HEK293 (cell line): Measurements from ENCODE around the gene LSM14B.

Experiments used
- CTCF ChIA-PET: fragments of 350-600 bp; formaldehyde crosslinking; extraction: SDS; loops from one replicate; lab custom pipeline; 2021; ENCODE audit warnings: antibody characterized with exemption; lab: Yijun Ruan, JAX
- POLR2A ChIA-PET: fragments of 300-600 bp; formaldehyde crosslinking; extraction: SDS; loops from one replicate; lab custom pipeline; 2020; ENCODE audit warnings: antibody characterized with exemption, inconsistent platforms; lab: Yijun Ruan, JAX
- H3K27ac ChIP-seq: fragments of 200-500 bp; sonication (Bioruptor generic); 2 replicates; pipeline ENCODE4 v1.5.1; 2014; ENCODE audit warnings: low read depth, low read length, control low read depth, inconsistent platforms; ENCODE audit errors: extremely low read depth
- H3K36me3 ChIP-seq, 2 experiments: fragments of 200-500 bp in 1 of 2; sonication (Bioruptor generic) in 1 of 2; 1 replicate in 1 of 2; 2 replicates in 1 of 2; pipeline ENCODE4 v1.5.1; 2014 to 2017; ENCODE audit warnings: inconsistent platforms in 2 of 2, low read length in 2 of 2; ENCODE audit not compliant: control insufficient read depth in 2 of 2, insufficient read depth in 1 of 2
- H3K4me1 ChIP-seq: fragments of 200-500 bp; sonication (Bioruptor generic); 2 replicates; pipeline ENCODE4 v1.5.1; 2014; ENCODE audit warnings: mild to moderate bottlenecking, low read length, inconsistent platforms; ENCODE audit not compliant: control insufficient read depth, insufficient read depth
- H3K4me3 ChIP-seq: 2 replicates; pipeline ENCODE4 v1.5.1; 2011; ENCODE audit warnings: low read depth, mild to moderate bottlenecking, control low read depth, low read length, moderate library complexity
- H3K9me3 ChIP-seq: fragments of 200-500 bp; sonication (Bioruptor generic); 2 replicates; pipeline ENCODE4 v1.5.1; 2014; ENCODE audit warnings: low read depth, low read length, inconsistent platforms; ENCODE audit not compliant: control insufficient read depth, insufficient read depth
- EGR2 ChIP-seq: fragments of 450-650 bp; formaldehyde crosslinking; IDR thresholded peaks from 2 replicates; pipeline ENCODE4 v1.5.1; 2016; ENCODE audit warnings: low read depth, missing biosample characterization, missing genetic modification characterization
- GLI4 ChIP-seq: fragments of 450-650 bp; formaldehyde crosslinking; IDR thresholded peaks from 2 replicates; pipeline ENCODE4 v1.5.1; 2016; ENCODE audit warnings: missing biosample characterization, missing genetic modification characterization
- GLIS2 ChIP-seq: fragments of 450-650 bp; formaldehyde crosslinking; IDR thresholded peaks from 2 replicates; pipeline ENCODE4 v1.5.1; 2016; ENCODE audit warnings: missing biosample characterization, missing genetic modification characterization
- MYNN ChIP-seq: fragments of 450-650 bp; formaldehyde crosslinking; IDR thresholded peaks from 2 replicates; pipeline ENCODE4 v1.5.1; 2016; ENCODE audit warnings: missing biosample characterization, missing genetic modification characterization, borderline replicate concordance
- REPIN1 ChIP-seq: fragments of 450-650 bp; formaldehyde crosslinking; IDR thresholded peaks from 2 replicates; pipeline ENCODE4 v1.5.1; 2017; ENCODE audit warnings: missing biosample characterization, missing genetic modification characterization, low read depth
- ZFHX2 ChIP-seq: fragments of 450-650 bp; formaldehyde crosslinking; conservative IDR thresholded peaks from 2 replicates; pipeline ENCODE4 v1.5.1; 2016; ENCODE audit warnings: missing biosample characterization, missing genetic modification characterization
- ZNF121 ChIP-seq: fragments of 450-650 bp; formaldehyde crosslinking; IDR thresholded peaks from 2 replicates; pipeline ENCODE4 v1.5.1; 2016; ENCODE audit warnings: missing biosample characterization, missing genetic modification characterization
- ZNF175 ChIP-seq: fragments of 450-650 bp; formaldehyde crosslinking; IDR thresholded peaks from 2 replicates; pipeline ENCODE4 v1.5.1; 2016; ENCODE audit warnings: missing biosample characterization, missing genetic modification characterization
- ZNF2 ChIP-seq: fragments of 450-650 bp; formaldehyde crosslinking; IDR thresholded peaks from 2 replicates; pipeline ENCODE4 v1.5.1; 2016; ENCODE audit warnings: missing biosample characterization, missing genetic modification characterization
- ZNF23 ChIP-seq: fragments of 450-650 bp; formaldehyde crosslinking; IDR thresholded peaks from 2 replicates; pipeline ENCODE4 v1.5.1; 2016; ENCODE audit warnings: missing biosample characterization, missing genetic modification characterization, borderline replicate concordance
- ZNF248 ChIP-seq: fragments of 450-650 bp; formaldehyde crosslinking; IDR thresholded peaks from 2 replicates; pipeline ENCODE4 v1.5.1; 2017; ENCODE audit warnings: missing biosample characterization, missing genetic modification characterization
- ZNF416 ChIP-seq: fragments of 450-650 bp; formaldehyde crosslinking; IDR thresholded peaks from 2 replicates; pipeline ENCODE4 v1.5.1; 2016; ENCODE audit warnings: missing biosample characterization, missing genetic modification characterization
- ZNF514 ChIP-seq: fragments of 450-650 bp; formaldehyde crosslinking; IDR thresholded peaks from 2 replicates; pipeline ENCODE4 v1.5.1; 2016; ENCODE audit warnings: missing biosample characterization, missing genetic modification characterization
- ZNF555 ChIP-seq: fragments of 450-650 bp; formaldehyde crosslinking; conservative IDR thresholded peaks from 2 replicates; pipeline ENCODE4 v1.5.1; 2017; ENCODE audit warnings: missing biosample characterization, mild to moderate bottlenecking, missing genetic modification characterization, inconsistent platforms
- ZNF600 ChIP-seq: fragments of 450-650 bp; formaldehyde crosslinking; IDR thresholded peaks from 2 replicates; pipeline ENCODE4 v1.5.1; 2016; ENCODE audit warnings: missing biosample characterization, missing genetic modification characterization
- ZNF76 ChIP-seq: fragments of 450-650 bp; formaldehyde crosslinking; IDR thresholded peaks from 2 replicates; pipeline ENCODE4; 2016; ENCODE audit warnings: low read depth, missing biosample characterization, missing genetic modification characterization, borderline replicate concordance
- ZNF792 ChIP-seq: fragments of 450-650 bp; formaldehyde crosslinking; IDR thresholded peaks from 2 replicates; pipeline ENCODE4 v1.5.1; 2016; ENCODE audit warnings: missing biosample characterization, missing genetic modification characterization
- ZNF830 ChIP-seq: fragments of 450-650 bp; IDR thresholded peaks from 2 replicates; pipeline ENCODE4 v1.5.0; 2018; ENCODE audit warnings: missing biosample characterization, missing genetic modification characterization, low read depth, mild to moderate bottlenecking, moderate library complexity
- ZNF843 ChIP-seq: fragments of 450-650 bp; formaldehyde crosslinking; IDR thresholded peaks from 2 replicates; pipeline ENCODE4 v1.5.1; 2016; ENCODE audit warnings: missing biosample characterization, missing genetic modification characterization
- TF ChIP-seq, protein P1 (sequence below): fragments of 450-650 bp; formaldehyde crosslinking; IDR thresholded peaks from 2 replicates; pipeline ENCODE4 v1.5.1; 2017; ENCODE audit warnings: missing biosample characterization, missing genetic modification characterization
- TF ChIP-seq, protein P2 (sequence below): fragments of 450-650 bp; formaldehyde crosslinking; optimal IDR thresholded peaks from 2 replicates; pipeline ENCODE3; 2016; ENCODE audit warnings: missing biosample characterization, mild to moderate bottlenecking, missing genetic modification characterization
- TF ChIP-seq, protein P3 (sequence below): fragments of 450-650 bp; formaldehyde crosslinking; IDR thresholded peaks from 2 replicates; pipeline ENCODE4 v1.5.1; 2016; ENCODE audit warnings: missing biosample characterization, missing genetic modification characterization, borderline replicate concordance
- TF ChIP-seq, protein P4 (sequence below): fragments of 450-650 bp; formaldehyde crosslinking; IDR thresholded peaks from 2 replicates; pipeline ENCODE4 v1.5.1; 2016; ENCODE audit warnings: missing biosample characterization, missing genetic modification characterization

The LSM14B gene

DNA sequence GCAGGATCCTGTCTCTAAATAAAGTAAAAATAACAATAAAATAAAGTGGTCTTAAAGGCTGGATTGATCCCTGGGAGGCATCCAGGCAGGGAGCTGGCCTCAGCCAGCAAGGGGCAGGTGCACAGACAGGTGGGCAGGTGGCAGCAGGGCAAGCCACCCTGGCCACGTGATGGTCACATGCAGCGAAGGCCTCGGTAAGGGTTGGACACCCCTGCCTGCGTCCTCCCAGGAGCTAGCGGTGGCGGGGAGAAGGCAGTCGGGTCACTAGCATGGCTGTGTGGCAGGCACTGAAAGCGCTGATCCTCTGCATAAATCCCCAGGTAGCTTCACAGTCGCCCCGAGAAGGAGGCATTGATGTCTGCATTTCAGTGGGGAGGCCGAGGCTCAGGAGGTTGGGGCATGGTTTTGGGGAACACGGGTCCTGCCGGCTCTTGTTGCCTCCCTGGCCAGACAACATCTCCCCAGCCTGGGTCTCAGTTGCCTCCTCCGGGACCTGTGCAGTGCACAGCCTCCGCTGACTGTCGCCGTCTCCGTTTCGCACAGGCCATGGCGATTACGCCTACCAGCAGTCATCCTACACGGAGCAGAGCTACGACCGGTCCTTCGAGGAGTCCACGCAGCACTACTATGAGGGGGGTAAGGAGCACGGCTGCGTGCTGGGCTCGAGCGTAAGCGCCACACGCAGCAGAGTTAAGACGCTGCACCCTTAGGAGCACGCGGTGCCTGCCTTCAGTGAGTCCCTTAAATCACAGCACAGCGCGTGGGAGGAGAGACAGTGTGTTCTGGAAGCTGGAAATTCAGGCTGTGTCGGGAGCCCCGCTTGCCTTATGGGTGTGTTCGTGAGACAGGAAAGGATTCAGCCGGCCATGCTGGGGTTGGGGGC is 42.8 kb downstream of the LSM14B start:
- ChIA-PET POLR2A (no interaction called here), CTCF (interaction anchor here (1.5 kb wide), 1 partner anchor 9 kb away, joined by 3 read pairs; no protein-coding TSS in a partner anchor)
- Histone ChIP-seq H3K36me3 (peaks cover 0 to 70% of the 10 kb centered on the region in 2 experiments; a peak in 2 of 3 replicates), H3K4me3 (no peak overlapping the region), H3K27ac (no peak overlapping the region), H3K4me1 (no peaks in the 10 kb centered on the region), H3K9me3 (no peaks in the 10 kb centered on the region)
- TF ChIP-seq ZNF600 (peak; percentile 87), ZNF555 (no peak), ZNF76 (tag by site-specific recombination) (no peak), ZNF830 (tag by site-specific recombination) (no peak), ZNF843 (no peak), ZNF23 (tag by site-specific recombination) (no peak), ZNF121 (tag by site-specific recombination) (no peak), ZNF514 (tag by site-specific recombination) (no peak), ZNF175 (tag by site-specific recombination) (no peak), ZNF792 (tag by site-specific recombination) (no peak), REPIN1 (tag by site-specific recombination) (no peak), ZNF416 (no peak), EGR2 (tag by site-specific recombination) (0 out of 2 replicates have a peak, but pooled peaks have one; percentile 9), ZNF248 (tag by site-specific recombination) (no peak), ZFHX2 (peak; percentile 36; the same call in 1 of the 2 replicates), MYNN (tag by site-specific recombination) (no peak), ZNF2 (tag by site-specific recombination) (no peak), GLIS2 (tag by site-specific recombination) (no peak), GLI4 (tag by site-specific recombination) (no peak)
- TF ChIP-seq, protein P1, sequence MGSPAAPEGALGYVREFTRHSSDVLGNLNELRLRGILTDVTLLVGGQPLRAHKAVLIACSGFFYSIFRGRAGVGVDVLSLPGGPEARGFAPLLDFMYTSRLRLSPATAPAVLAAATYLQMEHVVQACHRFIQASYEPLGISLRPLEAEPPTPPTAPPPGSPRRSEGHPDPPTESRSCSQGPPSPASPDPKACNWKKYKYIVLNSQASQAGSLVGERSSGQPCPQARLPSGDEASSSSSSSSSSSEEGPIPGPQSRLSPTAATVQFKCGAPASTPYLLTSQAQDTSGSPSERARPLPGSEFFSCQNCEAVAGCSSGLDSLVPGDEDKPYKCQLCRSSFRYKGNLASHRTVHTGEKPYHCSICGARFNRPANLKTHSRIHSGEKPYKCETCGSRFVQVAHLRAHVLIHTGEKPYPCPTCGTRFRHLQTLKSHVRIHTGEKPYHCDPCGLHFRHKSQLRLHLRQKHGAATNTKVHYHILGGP (tag by site-specific recombination) = no peak
- TF ChIP-seq, protein P2, sequence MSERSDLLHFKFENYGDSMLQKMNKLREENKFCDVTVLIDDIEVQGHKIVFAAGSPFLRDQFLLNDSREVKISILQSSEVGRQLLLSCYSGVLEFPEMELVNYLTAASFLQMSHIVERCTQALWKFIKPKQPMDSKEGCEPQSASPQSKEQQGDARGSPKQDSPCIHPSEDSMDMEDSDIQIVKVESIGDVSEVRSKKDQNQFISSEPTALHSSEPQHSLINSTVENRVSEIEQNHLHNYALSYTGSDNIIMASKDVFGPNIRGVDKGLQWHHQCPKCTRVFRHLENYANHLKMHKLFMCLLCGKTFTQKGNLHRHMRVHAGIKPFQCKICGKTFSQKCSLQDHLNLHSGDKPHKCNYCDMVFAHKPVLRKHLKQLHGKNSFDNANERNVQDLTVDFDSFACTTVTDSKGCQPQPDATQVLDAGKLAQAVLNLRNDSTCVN = no peak
- TF ChIP-seq, protein P3, sequence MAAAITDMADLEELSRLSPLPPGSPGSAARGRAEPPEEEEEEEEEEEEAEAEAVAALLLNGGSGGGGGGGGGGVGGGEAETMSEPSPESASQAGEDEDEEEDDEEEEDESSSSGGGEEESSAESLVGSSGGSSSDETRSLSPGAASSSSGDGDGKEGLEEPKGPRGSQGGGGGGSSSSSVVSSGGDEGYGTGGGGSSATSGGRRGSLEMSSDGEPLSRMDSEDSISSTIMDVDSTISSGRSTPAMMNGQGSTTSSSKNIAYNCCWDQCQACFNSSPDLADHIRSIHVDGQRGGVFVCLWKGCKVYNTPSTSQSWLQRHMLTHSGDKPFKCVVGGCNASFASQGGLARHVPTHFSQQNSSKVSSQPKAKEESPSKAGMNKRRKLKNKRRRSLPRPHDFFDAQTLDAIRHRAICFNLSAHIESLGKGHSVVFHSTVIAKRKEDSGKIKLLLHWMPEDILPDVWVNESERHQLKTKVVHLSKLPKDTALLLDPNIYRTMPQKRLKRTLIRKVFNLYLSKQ (tag by site-specific recombination) = no peak
- TF ChIP-seq, protein P4, sequence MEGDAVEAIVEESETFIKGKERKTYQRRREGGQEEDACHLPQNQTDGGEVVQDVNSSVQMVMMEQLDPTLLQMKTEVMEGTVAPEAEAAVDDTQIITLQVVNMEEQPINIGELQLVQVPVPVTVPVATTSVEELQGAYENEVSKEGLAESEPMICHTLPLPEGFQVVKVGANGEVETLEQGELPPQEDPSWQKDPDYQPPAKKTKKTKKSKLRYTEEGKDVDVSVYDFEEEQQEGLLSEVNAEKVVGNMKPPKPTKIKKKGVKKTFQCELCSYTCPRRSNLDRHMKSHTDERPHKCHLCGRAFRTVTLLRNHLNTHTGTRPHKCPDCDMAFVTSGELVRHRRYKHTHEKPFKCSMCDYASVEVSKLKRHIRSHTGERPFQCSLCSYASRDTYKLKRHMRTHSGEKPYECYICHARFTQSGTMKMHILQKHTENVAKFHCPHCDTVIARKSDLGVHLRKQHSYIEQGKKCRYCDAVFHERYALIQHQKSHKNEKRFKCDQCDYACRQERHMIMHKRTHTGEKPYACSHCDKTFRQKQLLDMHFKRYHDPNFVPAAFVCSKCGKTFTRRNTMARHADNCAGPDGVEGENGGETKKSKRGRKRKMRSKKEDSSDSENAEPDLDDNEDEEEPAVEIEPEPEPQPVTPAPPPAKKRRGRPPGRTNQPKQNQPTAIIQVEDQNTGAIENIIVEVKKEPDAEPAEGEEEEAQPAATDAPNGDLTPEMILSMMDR (tag by site-specific recombination) = no peak
